Epidermal melanocyte (primary cell): ENCODE measurements around the gene CDH4.

Experiments used
- DNase-seq: peaks from one replicate; pipeline ENCODE4 v3.0.0; 2011; ENCODE audit warnings: low spot score; ENCODE audit not compliant: insufficient read length

The CDH4 gene

GRCh38 chr20:61730631-61731362, 478.7 kb downstream of the CDH4 start:
- DNase-seq: no peak

GRCh38 chr20:61731363-61732181, 479.5 kb downstream of the CDH4 start:
- DNase-seq: no peak

GRCh38 chr20:61732511-61733210, 480.6 kb downstream of the CDH4 start:
- DNase-seq: no peak

- DNase-seq: no peak
Measured at GRCh38 chr20:61733216-61733615, 481.2 kb downstream of the CDH4 start.

- no peak for DNase-seq
Measured at GRCh38 chr20:61733891-61734732, 482.1 kb downstream of the CDH4 start.

GRCh38 chr20:61734733-61735502, 482.9 kb downstream of the CDH4 start:
- no peak for DNase-seq

- no peak for DNase-seq
Measured at GRCh38 chr20:61735503-61735785, 483.4 kb downstream of the CDH4 start.

- no peak for DNase-seq
Measured at GRCh38 chr20:61736001-61736635, 484.1 kb downstream of the CDH4 start.

- DNase-seq: no peak
Measured at GRCh38 chr20:61736751-61737310, 484.8 kb downstream of the CDH4 start.

GRCh38 chr20:61737346-61737745, 485.3 kb downstream of the CDH4 start:
- no peak for DNase-seq

- no peak for DNase-seq
Measured at GRCh38 chr20:61737812-61738443, 485.9 kb downstream of the CDH4 start.

GRCh38 chr20:61738601-61739069, 486.6 kb downstream of the CDH4 start:
- no peak for DNase-seq

- no peak for DNase-seq
Measured at GRCh38 chr20:61739086-61739831, 487.2 kb downstream of the CDH4 start.

GRCh38 chr20:61739832-61740118, 487.7 kb downstream of the CDH4 start:
- DNase-seq: no peak

- DNase-seq: no peak
Measured at GRCh38 chr20:61742097-61742825, 490.2 kb downstream of the CDH4 start.

GRCh38 chr20:61743606-61744005, 491.5 kb downstream of the CDH4 start:
- DNase-seq: no peak

- DNase-seq: no peak
Measured at GRCh38 chr20:61744691-61745396, 492.8 kb downstream of the CDH4 start.
